A673 (cell line): ENCODE data around the gene SLC66A3. TPM values are rescaled to one million over a fixed set of nuclear protein-coding genes. Genes with fewer than 3 reads are reported as not detected.

Source experiments
- BruUV-seq: library from RNA; stranded (reverse); fragments of 400-500 nt; replicated peaks from 2 replicates; lab custom pipeline; 2021; lab: Mats Ljungman, UMichigan
- CTCF ChIA-PET: fragments of 300-600 bp; sonication (Branson Sonifier 250); formaldehyde crosslinking; loops from one replicate; lab custom pipeline; 2022; ENCODE audit warnings: antibody characterized with exemption; lab: Charles Lee
- POLR2A ChIA-PET: fragments of 300-600 bp; sonication (Branson Sonifier 250); formaldehyde crosslinking; loops from one replicate; lab custom pipeline; 2022; ENCODE audit warnings: antibody characterized with exemption; ENCODE audit not compliant: low non-redundant PET; lab: Charles Lee
- DNase-seq: peaks from one replicate; pipeline ENCODE4 v3.0.0-alpha.2; 2015; ENCODE audit warnings: low spot score
- H3K27ac ChIP-seq: fragments of 200-600 bp; sonication (generic); 2 replicates; pipeline ENCODE4 v1.5.1; 2016; ENCODE audit warnings: mixed run types, low read depth, mild to moderate bottlenecking, mixed read lengths, antibody characterized with exemption, low read length; ENCODE audit not compliant: poor library complexity, severe bottlenecking
- H3K27me3 ChIP-seq: fragments of 200-600 bp; sonication (generic); replicated peaks from 2 replicates; pipeline ENCODE4 v1.6.1; 2017; ENCODE audit warnings: mixed run types, low read depth, mild to moderate bottlenecking, mixed read lengths, antibody characterized with exemption, low read length; ENCODE audit not compliant: insufficient read depth, poor library complexity
- H3K36me3 ChIP-seq: fragments of 200-600 bp; sonication (generic); 2 replicates; pipeline ENCODE4 v1.6.1; 2016; ENCODE audit warnings: mixed run types, mild to moderate bottlenecking, mixed read lengths, antibody characterized with exemption, low read length; ENCODE audit not compliant: insufficient read depth, poor library complexity, severe bottlenecking
- H3K4me1 ChIP-seq: fragments of 200-600 bp; sonication (generic); 2 replicates; pipeline ENCODE4 v1.6.1; 2017; ENCODE audit warnings: mixed run types, mild to moderate bottlenecking, mixed read lengths, antibody characterized with exemption, low read length; ENCODE audit not compliant: insufficient read depth, poor library complexity, severe bottlenecking
- H3K4me3 ChIP-seq: fragments of 200-600 bp; sonication (generic); 2 replicates; pipeline ENCODE4 v1.5.1; 2016; ENCODE audit warnings: low read depth, mixed run types, mild to moderate bottlenecking, mixed read lengths, low read length; ENCODE audit not compliant: poor library complexity, severe bottlenecking
- H3K9me3 ChIP-seq: fragments of 200-600 bp; sonication (generic); 2 replicates; pipeline ENCODE4 v1.6.1; 2016; ENCODE audit warnings: mixed run types, low read depth, mild to moderate bottlenecking, mixed read lengths, antibody characterized with exemption, low read length; ENCODE audit not compliant: poor library complexity, severe bottlenecking
- CTCF ChIP-seq: fragments of 300-800, 200-600 bp; sonication (generic); conservative IDR thresholded peaks from 2 replicates; pipeline ENCODE4 v1.5.1; 2017; ENCODE audit warnings: low read depth, mild to moderate bottlenecking, antibody characterized with exemption, low read length, moderate library complexity, mixed read lengths
- EZH2 ChIP-seq: fragments of 200-600 bp; sonication (generic); IDR thresholded peaks from 2 replicates; pipeline ENCODE4 v1.6.1; 2017; ENCODE audit warnings: borderline replicate concordance, low read depth, mild to moderate bottlenecking, mixed read lengths, antibody characterized with exemption, low read length; ENCODE audit not compliant: poor library complexity, severe bottlenecking
- intact Hi-C: fragments of 100-400 bp; cut with micrococcal nuclease; formaldehyde crosslinking; loops from one replicate; pipeline ENCODE4 v1.10.0; 2022; ENCODE audit not compliant: unreplicated experiment
- total RNA-seq: library from RNA; stranded (reverse); gene quantifications from 2 replicates; pipeline ENCODE4 v1.2.3, GENCODE V29; 2021

The SLC66A3 gene
- total RNA-seq, 1 experiment from 2014 or later = 2.7 TPM

GRCh38 chr2:11213090-11213638, 57.9 kb downstream of the SLC66A3 start:
- Histone ChIP-seq H3K36me3 (peaks cover 47% of the 10 kb centered on the region), H3K9me3 (no peaks in the 10 kb centered on the region), H3K27me3 (no peaks in the 10 kb centered on the region), H3K27ac (no peak overlapping the region), H3K4me3 (no peak overlapping the region), H3K4me1 (no peaks in the 10 kb centered on the region)
- ChIA-PET CTCF (no interaction called here), POLR2A (no interaction called here)
- no TSS peak for BruUV-seq
- no peak for DNase-seq
- TF ChIP-seq CTCF (no peak), EZH2 (no peak)
- intact Hi-C loops = no loop called here

GRCh38 chr2:11213975-11214374, 58.7 kb downstream of the SLC66A3 start:
- TF ChIP-seq EZH2 = no peak
- TF ChIP-seq CTCF = no peak
- CTCF ChIA-PET = no interaction called here
- intact Hi-C loops = no loop called here

GRCh38 chr2:11214770-11215169, 59.5 kb downstream of the SLC66A3 start:
- no TSS peak for BruUV-seq
- DNase-seq = no peak
- Histone ChIP-seq H3K4me3 (no peak overlapping the region), H3K4me1 (no peaks in the 10 kb centered on the region), H3K27me3 (no peaks in the 10 kb centered on the region), H3K27ac (no peak overlapping the region), H3K36me3 (peaks cover 43% of the 10 kb centered on the region), H3K9me3 (no peaks in the 10 kb centered on the region)
- ChIA-PET POLR2A (no interaction called here), CTCF (interaction anchor here (0.6 to 1.5 kb wide), 2 partner anchors 10 to 232 kb away, joined by 3 read pairs; no protein-coding TSS in a partner anchor)
- intact Hi-C loops = no loop called here
- no peak for TF ChIP-seq CTCF
- TF ChIP-seq EZH2 = no peak

More at GRCh38 chr2:11213975-11214374, 58.7 kb downstream of the SLC66A3 start:
- H3K9me3 ChIP-seq = no peaks in the 10 kb centered on the region
- POLR2A ChIA-PET = no interaction called here
- H3K27ac ChIP-seq = no peak overlapping the region
- no peaks in the 10 kb centered on the region for H3K27me3 ChIP-seq
- peaks cover 47% of the 10 kb centered on the region for H3K36me3 ChIP-seq
- no TSS peak for BruUV-seq
- H3K4me1 ChIP-seq = no peaks in the 10 kb centered on the region
- H3K4me3 ChIP-seq = no peak overlapping the region
- no peak for DNase-seq
